GM12873 (cell line): Measurements from ENCODE around the gene ITIH3.

ENCODE experiments used
- CTCF ChIP-seq: IDR thresholded peaks from 2 replicates; pipeline ENCODE4 v1.5.1; 2012; ENCODE audit warnings: low read depth, mild to moderate bottlenecking, moderate library complexity, low read length, control low read depth; ENCODE audit not compliant: insufficient read depth; ENCODE audit errors: missing control alignments

ITIH3 gene

GRCh38 chr3:52800079-52800478, 5.5 kb downstream of the ITIH3 start:
- TF ChIP-seq CTCF: no peak

GRCh38 chr3:52801839-52802238, 7.2 kb downstream of the ITIH3 start:
- TF ChIP-seq CTCF: no peak

GRCh38 chr3:52805270-52806039, 10.9 kb downstream of the ITIH3 start:
- no peak for TF ChIP-seq CTCF

- no peak for TF ChIP-seq CTCF
Measured at GRCh38 chr3:52809149-52809548, 14.6 kb downstream of the ITIH3 start.

- TF ChIP-seq CTCF: no peak
Measured at GRCh38 chr3:52809662-52810377, 15.2 kb downstream of the ITIH3 start.

GRCh38 chr3:52810923-52811322, 16.3 kb downstream of the ITIH3 start:
- no peak for TF ChIP-seq CTCF

GRCh38 chr3:52811452-52812011, 16.9 kb downstream of the ITIH3 start:
- no peak for TF ChIP-seq CTCF
